Right renal cortex interstitium (tissue), 3 donors: ENCODE data around the gene ARHGAP36. TPM values are rescaled to one million over a fixed set of nuclear protein-coding genes. Genes with fewer than 3 reads are reported as not detected.

Experiments
- DNase-seq, 3 donors: peaks; one replicate each; pipeline ENCODE4 v3.0.0-alpha.2; 2013; ENCODE audit warnings: low read depth in 3 of 3, low spot score in 2 of 3
- polyA plus RNA-seq, 3 donors: library from polyadenylated mRNA; unstranded; fragments of 120-200 nt; gene quantifications; one replicate each; pipeline ENCODE4 v1.2.1, GENCODE V29; 2013; ENCODE audit not compliant: insufficient read length in 3 of 3

Gene ARHGAP36
- polyA plus RNA-seq, 3 donors, result 0.12 to 0.13 TPM; not detected in 1

DNA sequence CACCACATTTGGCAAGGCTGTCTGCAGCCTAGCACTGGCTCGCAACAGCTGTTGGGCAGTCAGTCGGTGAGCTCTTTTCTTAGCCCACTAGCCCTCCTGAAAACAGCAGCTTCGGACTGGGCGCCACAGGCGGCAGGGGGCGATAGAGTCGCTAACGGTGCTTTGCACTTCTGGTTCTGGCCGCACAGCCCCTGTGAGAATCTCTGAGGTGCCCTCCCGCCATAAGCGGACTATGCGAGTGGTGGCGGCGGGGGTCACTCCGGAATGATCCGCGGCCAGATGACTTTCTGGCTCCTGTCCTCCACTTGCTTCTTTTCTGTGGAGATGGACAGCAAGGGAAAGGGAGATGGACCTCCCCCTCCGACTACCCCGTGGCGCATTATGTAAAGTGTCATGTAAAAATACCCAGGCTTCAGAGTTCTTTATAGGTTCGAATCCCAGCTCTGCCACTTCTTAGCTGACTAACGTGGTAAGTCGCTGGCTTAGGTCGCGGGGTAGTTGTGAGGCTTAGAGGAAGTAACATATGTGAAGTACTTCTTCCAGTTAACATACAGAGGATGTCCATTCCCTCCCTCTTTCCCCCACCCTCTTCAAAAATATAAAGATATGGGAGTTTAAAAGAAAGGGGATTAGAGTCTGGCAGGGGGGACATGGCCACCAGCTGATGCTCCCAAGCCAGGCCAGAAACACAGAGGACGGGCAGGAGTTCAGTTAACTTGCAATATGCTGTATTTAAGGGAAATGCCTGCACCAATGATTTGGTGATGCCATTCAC is 11.0 kb downstream of the ARHGAP36 start:
- DNase-seq, result no peak

DNA sequence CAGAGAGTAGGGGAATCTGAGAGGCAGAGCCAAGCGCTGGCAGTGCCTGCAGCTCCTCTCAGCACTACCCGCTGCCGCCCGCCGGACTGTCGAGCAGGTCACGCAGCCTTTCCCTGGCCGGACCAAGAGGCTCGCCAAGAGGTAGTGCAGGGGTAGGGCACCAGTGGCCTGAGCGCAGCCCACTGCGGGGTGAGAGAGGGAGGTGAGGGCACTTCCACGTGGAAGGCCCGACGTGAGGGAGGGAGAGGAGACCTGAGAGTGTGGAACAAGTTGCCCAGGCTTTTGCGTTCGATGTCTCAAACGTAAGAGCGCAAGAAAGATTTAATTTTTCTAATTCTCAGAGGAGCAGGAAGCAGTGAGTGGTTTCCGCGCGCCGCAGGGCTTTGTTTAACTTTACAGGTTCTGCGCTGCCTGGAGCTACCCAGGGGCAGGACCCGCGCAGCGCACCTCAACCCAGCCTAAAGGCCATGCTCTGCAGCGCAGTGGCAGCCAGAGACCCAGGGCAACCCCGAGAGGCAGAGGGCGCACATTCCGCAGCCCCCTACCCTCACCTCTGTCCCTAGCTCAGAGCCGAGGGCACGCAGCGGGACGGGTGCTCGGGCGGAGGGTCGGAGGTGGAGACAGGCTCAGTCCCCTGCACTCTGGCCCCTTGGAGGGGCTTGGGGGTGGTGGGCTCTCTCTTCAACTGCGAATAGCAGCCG is 14.9 kb downstream of the ARHGAP36 start:
- no peak for DNase-seq

DNA sequence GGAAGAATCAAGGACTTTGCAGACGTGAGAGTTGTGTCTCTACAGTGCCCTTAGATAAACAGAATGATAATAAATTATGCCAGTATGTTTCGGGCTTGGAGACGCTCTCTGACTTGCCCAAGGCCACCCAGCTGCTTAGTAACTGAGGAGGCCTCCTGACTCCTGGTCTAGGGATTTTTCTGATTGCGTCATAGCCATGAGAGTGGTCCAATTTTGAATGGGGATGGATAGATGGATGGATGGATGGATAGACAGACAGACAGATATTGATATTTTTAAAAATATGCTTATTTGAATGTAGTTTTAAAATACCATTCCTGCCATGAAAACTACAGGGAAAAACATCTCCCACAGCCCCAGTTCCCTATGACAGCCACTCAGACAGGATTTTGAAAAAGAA is 15.5 kb downstream of the ARHGAP36 start:
- no peak for DNase-seq

DNA sequence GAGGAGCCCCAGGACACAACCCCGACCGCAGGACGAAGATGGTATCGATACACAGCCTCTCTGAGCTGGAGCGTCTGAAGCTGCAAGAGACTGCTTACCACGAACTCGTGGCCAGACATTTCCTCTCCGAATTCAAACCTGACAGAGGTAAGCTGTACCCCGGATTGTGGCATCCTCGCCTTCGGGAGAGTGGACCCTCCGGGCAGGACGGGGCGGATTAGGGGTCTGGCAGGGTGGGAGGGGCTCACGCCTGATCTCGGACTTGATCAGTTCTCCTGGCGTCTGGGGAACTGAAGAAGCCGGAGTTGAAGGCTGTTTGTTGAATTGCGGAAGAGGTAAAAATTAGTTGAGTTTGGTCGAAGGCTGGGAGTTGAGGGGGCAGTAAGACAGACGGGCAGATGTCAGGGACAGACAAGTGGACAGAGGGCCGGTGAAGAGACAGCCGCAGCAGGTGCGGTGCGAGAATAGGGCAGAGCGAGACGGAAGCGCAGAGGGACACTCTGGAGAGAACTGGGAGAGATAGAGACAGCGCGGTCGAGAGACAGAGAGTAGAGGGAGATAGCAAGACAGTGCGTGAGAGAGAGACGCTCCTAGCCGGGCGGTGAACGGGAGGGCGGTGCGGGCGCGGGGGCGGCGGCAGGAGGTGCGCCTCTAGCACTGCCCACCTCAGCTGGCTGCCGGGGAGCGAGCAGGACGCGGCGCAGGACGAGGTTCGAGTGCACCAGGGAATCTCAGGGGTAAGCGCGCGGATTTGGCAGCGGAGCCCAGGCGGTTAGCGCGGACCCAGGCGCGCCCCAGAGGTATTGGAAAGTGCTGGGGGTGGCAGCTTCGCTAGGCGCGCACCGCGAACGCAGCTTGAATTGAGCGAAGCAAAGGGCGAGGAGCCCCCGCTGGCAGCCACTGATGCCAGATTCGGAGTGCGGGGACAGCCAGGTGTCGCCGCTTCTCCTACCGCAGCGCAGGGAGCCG is 23.9 kb downstream of the ARHGAP36 start:
- DNase-seq, result no peak

DNA sequence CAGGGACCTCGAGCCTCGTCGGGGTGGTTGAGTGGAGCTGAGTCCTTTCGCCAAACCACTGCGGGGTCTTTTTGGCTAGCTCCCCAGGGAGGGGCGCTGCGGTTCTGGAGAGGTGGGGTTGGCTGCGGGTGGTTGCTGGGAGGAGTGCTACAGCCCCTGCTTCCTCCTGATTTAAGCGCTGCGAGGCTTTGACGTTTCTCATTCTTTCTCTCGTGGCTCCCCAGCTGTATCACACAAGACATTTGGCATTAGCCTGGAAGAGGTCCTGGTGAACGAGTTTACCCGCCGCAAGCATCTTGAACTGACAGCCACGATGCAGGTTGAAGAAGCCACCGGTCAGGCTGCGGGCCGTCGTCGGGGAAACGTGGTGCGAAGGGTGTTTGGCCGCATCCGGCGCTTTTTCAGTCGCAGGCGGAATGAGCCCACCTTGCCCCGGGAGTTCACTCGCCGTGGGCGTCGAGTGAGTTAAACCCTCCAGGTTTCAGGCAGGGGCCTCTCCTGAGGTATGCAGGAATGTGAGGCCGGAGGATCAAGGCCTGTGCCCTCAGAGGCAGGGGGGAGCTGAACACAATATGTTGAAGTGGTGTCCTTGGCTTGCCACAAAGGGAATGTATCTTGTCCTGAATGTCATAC is 25.5 kb downstream of the ARHGAP36 start:
- no peak for DNase-seq

DNA sequence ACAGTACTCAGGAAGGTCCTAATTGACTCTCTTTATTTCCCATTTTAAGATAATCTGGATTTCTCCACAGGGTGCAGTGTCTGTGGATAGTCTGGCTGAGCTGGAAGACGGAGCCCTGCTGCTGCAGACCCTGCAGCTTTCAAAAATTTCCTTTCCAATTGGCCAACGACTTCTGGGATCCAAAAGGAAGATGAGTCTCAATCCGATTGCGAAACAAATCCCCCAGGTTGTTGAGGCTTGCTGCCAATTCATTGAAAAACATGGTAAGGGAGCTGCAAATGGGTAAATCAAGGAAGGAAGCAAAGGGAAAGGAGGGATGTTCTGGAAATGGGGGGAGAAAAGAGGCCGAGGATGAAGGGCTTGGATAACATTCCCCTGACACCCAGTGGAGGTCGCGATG is 26.0 kb downstream of the ARHGAP36 start:
- no peak for DNase-seq

DNA sequence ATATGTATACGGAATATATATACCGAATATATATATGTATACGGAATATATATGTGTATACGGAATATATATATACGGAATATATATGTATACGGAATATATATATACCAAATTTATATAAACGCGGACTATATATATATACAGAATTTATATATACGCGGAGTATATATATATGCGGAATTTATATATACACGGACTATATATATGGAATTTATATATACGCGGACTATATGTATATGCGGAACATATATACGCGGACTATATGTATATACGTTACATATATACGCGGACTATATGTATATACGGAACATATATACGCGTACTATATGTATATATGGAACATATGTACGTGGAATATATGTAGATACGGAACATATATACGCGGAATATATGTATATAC is 78.6 kb downstream of the ARHGAP36 start:
- no peak for DNase-seq

DNA sequence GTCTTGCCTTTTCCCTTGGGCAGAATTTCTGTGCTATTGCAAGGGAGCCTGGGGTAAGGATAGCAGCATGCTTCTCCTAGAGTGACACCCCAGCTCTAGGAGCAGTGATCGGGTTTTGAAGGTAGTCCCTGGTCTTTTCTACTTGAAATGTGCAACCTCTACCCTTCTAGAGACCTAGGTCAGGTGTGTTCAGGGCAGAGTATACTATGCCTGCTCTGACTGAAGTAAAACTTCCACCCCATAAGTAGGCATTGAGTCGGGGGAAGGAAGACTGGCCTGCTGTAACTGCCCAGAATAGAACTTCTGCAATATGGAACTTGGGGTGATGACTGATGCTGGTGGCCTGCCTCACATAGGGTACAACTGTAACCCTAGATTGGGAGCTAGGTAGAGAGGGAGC is 80.9 kb downstream of the ARHGAP36 start:
- DNase-seq, result no peak

Other genes with a start within 250 kb of the ARHGAP36 start
- 10 to 100 TPM; 18.3 to 19.4 (median 18.8) TPM for gene ENOX2, start 155.1 kb upstream of the ARHGAP36 start, polyA plus RNA-seq
- gene IGSF1, start 231.0 kb downstream of the ARHGAP36 start, polyA plus RNA-seq, result 10 to 100 TPM; 15.4 to 24.7 (median 23.6) TPM